ENCODE results near the gene YIPF3.
A peak's percentile ranks its signal among the peaks of the same experiment; 100 is the strongest.
"Not testable (repeated sequence)": the region's sequence is repeated elsewhere in the genome, so short reads cannot be mapped to it uniquely, and the experiment has no call there.

YIPF3 gene

GRCh38 chr6:43509142-43509983 lies 7.4 kb downstream of the YIPF3 start:
- DNase-seq = no peak

- DNase-seq = no peak
These were observed 8.1 kb downstream of the YIPF3 start for GRCh38 chr6:43508481-43509141.

GRCh38 chr6:43506667-43507471 lies 9.9 kb downstream of the YIPF3 start:
- peak; percentile 66 for DNase-seq

GRCh38 chr6:43506171-43506570 lies 10.6 kb downstream of the YIPF3 start:
- DNase-seq = no peak

- no peak for DNase-seq
These were observed 11.0 kb downstream of the YIPF3 start for GRCh38 chr6:43505718-43506117.

GRCh38 chr6:43504756-43505593 lies 11.8 kb downstream of the YIPF3 start:
- no peak for DNase-seq

- no peak for DNase-seq
These were observed 13.3 kb downstream of the YIPF3 start for GRCh38 chr6:43503443-43503842.

GRCh38 chr6:43502666-43503065 lies 14.1 kb downstream of the YIPF3 start:
- no peak for DNase-seq

GRCh38 chr6:43500921-43501320 lies 15.8 kb downstream of the YIPF3 start:
- DNase-seq = no peak

GRCh38 chr6:43499028-43499815 lies 17.5 kb downstream of the YIPF3 start:
- no peak for DNase-seq

GRCh38 chr6:43498291-43498690 lies 18.4 kb downstream of the YIPF3 start:
- not testable (repeated sequence) for DNase-seq

- no peak for DNase-seq
These were observed 19.0 kb downstream of the YIPF3 start for GRCh38 chr6:43497689-43498088.

- no peak for DNase-seq
These were observed 19.7 kb downstream of the YIPF3 start for GRCh38 chr6:43497129-43497396.

GRCh38 chr6:43496370-43497128 lies 20.2 kb downstream of the YIPF3 start:
- DNase-seq = no peak

GRCh38 chr6:43495409-43495941 lies 21.3 kb downstream of the YIPF3 start:
- no peak for DNase-seq

GRCh38 chr6:43494766-43495165 lies 22.0 kb downstream of the YIPF3 start:
- no peak for DNase-seq

- DNase-seq = no peak
These were observed 22.4 kb downstream of the YIPF3 start for GRCh38 chr6:43494321-43494720.

- no peak for DNase-seq
These were observed 22.9 kb downstream of the YIPF3 start for GRCh38 chr6:43493833-43494232.

GRCh38 chr6:43493230-43493629 lies 23.5 kb downstream of the YIPF3 start:
- DNase-seq = no peak

- no peak for DNase-seq
These were observed 24.1 kb downstream of the YIPF3 start for GRCh38 chr6:43492673-43493072.

Data from kidney glomerular epithelial cell (primary cell).